IMR-90 (cell line): Measurements from ENCODE around the gene KIDINS220. TPM values are rescaled to one million over a fixed set of nuclear protein-coding genes. Genes with fewer than 3 reads are reported as not detected.

Experiments
- ATAC-seq: fragments of 200-7000 bp; cut with Tn5 transposase; 2 replicates; pipeline ENCODE4 v1.9.1; 2020; ENCODE audit warnings: low read depth, mild to moderate bottlenecking, moderate library complexity
- BruUV-seq: library from RNA; stranded (reverse); fragments of 400-500 nt; replicated peaks from 2 replicates; lab custom pipeline; 2021; lab: Mats Ljungman, UMichigan
- CTCF ChIA-PET: fragments of 300-600 bp; formaldehyde crosslinking; extraction: SDS; loops from one replicate; lab custom pipeline; 2021; ENCODE audit warnings: antibody characterized with exemption; lab: Yijun Ruan, JAX
- POLR2A ChIA-PET: fragments of 300-600 bp; sonication (Branson Sonifier 250); formaldehyde crosslinking; loops from one replicate; lab custom pipeline; 2022; ENCODE audit warnings: antibody characterized with exemption; ENCODE audit not compliant: unreplicated experiment; lab: Charles Lee
- DNase-seq: peaks from one replicate; pipeline ENCODE4 v3.0.0; 2013
- H2AFZ ChIP-seq: replicated peaks from 2 replicates; pipeline ENCODE3; 2013; ENCODE audit warnings: low read length, mild to moderate bottlenecking; ENCODE audit not compliant: poor library complexity
- H2AK5ac ChIP-seq: 2 replicates; pipeline ENCODE4 v1.6.1; 2013; ENCODE audit warnings: low read depth, low read length, inconsistent platforms
- H2AK9ac ChIP-seq: replicated peaks from 2 replicates; pipeline ENCODE3; 2013; ENCODE audit warnings: mild to moderate bottlenecking, low read depth, low read length, moderate library complexity; ENCODE audit not compliant: poor library complexity
- H2BK120ac ChIP-seq: 2 replicates; pipeline ENCODE4 v1.6.1; 2013; ENCODE audit warnings: low read depth, low read length, inconsistent platforms
- H2BK15ac ChIP-seq: 3 replicates; pipeline ENCODE4 v1.6.1; 2013; ENCODE audit warnings: low read depth, low read length, inconsistent platforms
- H2BK20ac ChIP-seq: 2 replicates; pipeline ENCODE4 v1.6.1; 2013; ENCODE audit warnings: low read depth, mild to moderate bottlenecking, inconsistent platforms, low read length, moderate library complexity
- H2BK5ac ChIP-seq: 2 replicates; pipeline ENCODE4 v1.6.1; 2013; ENCODE audit warnings: mild to moderate bottlenecking, low read depth, low read length, inconsistent platforms; ENCODE audit not compliant: poor library complexity, severe bottlenecking
- H3K14ac ChIP-seq: replicated peaks from 2 replicates; pipeline ENCODE4 v1.6.1; 2013; ENCODE audit warnings: low read depth, low read length, inconsistent platforms
- H3K18ac ChIP-seq: 2 replicates; pipeline ENCODE4 v1.6.1; 2013; ENCODE audit warnings: low read depth, low read length, control low read depth
- H3K23ac ChIP-seq: 2 replicates; pipeline ENCODE4 v1.6.1; 2013; ENCODE audit warnings: low read depth, low read length, inconsistent platforms
- H3K27ac ChIP-seq: 2 replicates; pipeline ENCODE4 v1.5.1; 2013; ENCODE audit warnings: mild to moderate bottlenecking, control low read depth, low read length; ENCODE audit not compliant: insufficient read depth
- H3K27me3 ChIP-seq: 2 replicates; pipeline ENCODE4 v1.6.1; 2013; ENCODE audit warnings: low read length; ENCODE audit not compliant: control insufficient read depth, insufficient read depth
- H3K36me3 ChIP-seq: 2 replicates; pipeline ENCODE4 v1.6.1; 2013; ENCODE audit warnings: low read length, mixed read lengths; ENCODE audit not compliant: control insufficient read depth, insufficient read depth
- H3K4ac ChIP-seq: 2 replicates; pipeline ENCODE4 v1.6.1; 2013; ENCODE audit warnings: low read depth, low read length, inconsistent platforms
- H3K4me1 ChIP-seq: 2 replicates; pipeline ENCODE4 v1.6.1; 2013; ENCODE audit warnings: low read length, mixed read lengths; ENCODE audit not compliant: control insufficient read depth, insufficient read depth
- H3K4me2 ChIP-seq: 2 replicates; pipeline ENCODE4 v1.6.1; 2013; ENCODE audit warnings: low read depth, mild to moderate bottlenecking, control low read depth, low read length, moderate library complexity
- H3K4me3 ChIP-seq: 2 replicates; pipeline ENCODE4 v1.5.1; 2013; ENCODE audit warnings: low read depth, mild to moderate bottlenecking, control low read depth, low read length, moderate library complexity; ENCODE audit not compliant: insufficient read depth
- H3K56ac ChIP-seq: 2 replicates; pipeline ENCODE4 v1.6.1; 2013; ENCODE audit warnings: low read length, inconsistent platforms; ENCODE audit not compliant: insufficient read depth; ENCODE audit errors: extremely low read depth
- H3K79me1 ChIP-seq, 2 experiments: 2 replicates each; pipeline ENCODE4 v1.6.1; 2013; ENCODE audit warnings: low read length in 2 of 2, inconsistent platforms in 1 of 2, low read depth in 1 of 2
- H3K9ac ChIP-seq: 2 replicates; pipeline ENCODE4 v1.6.1; 2013; ENCODE audit warnings: low read depth, low read length, control low read depth
- H3K9me1 ChIP-seq: 2 replicates; pipeline ENCODE4 v1.6.1; 2013; ENCODE audit warnings: low read length, inconsistent platforms; ENCODE audit not compliant: insufficient read depth
- H3K9me3 ChIP-seq: 2 replicates; pipeline ENCODE4 v1.6.1; 2013; ENCODE audit warnings: low read length; ENCODE audit not compliant: control insufficient read depth, insufficient read depth
- H4K20me1 ChIP-seq: 2 replicates; pipeline ENCODE4 v1.6.1; 2013; ENCODE audit warnings: low read length, inconsistent platforms; ENCODE audit not compliant: insufficient read depth
- H4K5ac ChIP-seq: 2 replicates; pipeline ENCODE4 v1.6.1; 2013; ENCODE audit warnings: mild to moderate bottlenecking, low read depth, low read length, control low read depth
- H4K8ac ChIP-seq, 2 experiments: 2 replicates each; pipeline ENCODE4 v1.6.1; 2013; ENCODE audit warnings: low read depth in 2 of 2, low read length in 2 of 2, control low read depth in 1 of 2, inconsistent platforms in 1 of 2
- H4K91ac ChIP-seq: 2 replicates; pipeline ENCODE4 v1.6.1; 2013; ENCODE audit warnings: low read depth, low read length, inconsistent platforms; ENCODE audit not compliant: insufficient read depth
- CEBPB ChIP-seq: IDR thresholded peaks from 2 replicates; pipeline ENCODE4 v1.6.1; 2012; ENCODE audit warnings: low read depth, low read length, improper control_type of control experiment
- CHD1 ChIP-seq: IDR thresholded peaks from 2 replicates; pipeline ENCODE4 v1.6.1; 2012; ENCODE audit warnings: low read depth, low read length, improper control_type of control experiment
- FOS ChIP-seq: fragments of 150-350 bp; IDR thresholded peaks from 2 replicates; pipeline ENCODE4 v1.6.1; 2016; ENCODE audit warnings: low read depth, low read length
- MAFK ChIP-seq: IDR thresholded peaks from 2 replicates; pipeline ENCODE4 v1.6.1; 2012; ENCODE audit warnings: low read depth, low read length, improper control_type of control experiment
- MXI1 ChIP-seq: IDR thresholded peaks from 2 replicates; pipeline ENCODE4 v1.6.1; 2012; ENCODE audit warnings: low read depth, mild to moderate bottlenecking, low read length, moderate library complexity, borderline replicate concordance
- NFE2L2 ChIP-seq: fragments of 150-350 bp; IDR thresholded peaks from 2 replicates; pipeline ENCODE4 v1.6.1; 2016; ENCODE audit warnings: low read depth, mild to moderate bottlenecking, low read length
- POLR2A ChIP-seq: IDR thresholded peaks from 2 replicates; pipeline ENCODE4 v1.6.1; 2012; ENCODE audit warnings: mild to moderate bottlenecking, low read depth, low read length
- RAD21 ChIP-seq: IDR thresholded peaks from 2 replicates; pipeline ENCODE4 v1.6.1; 2012; ENCODE audit warnings: low read length, improper control_type of control experiment
- RFX5 ChIP-seq: IDR thresholded peaks from 2 replicates; pipeline ENCODE4 v1.8.0; 2012; ENCODE audit warnings: low read depth, mild to moderate bottlenecking, low read length, moderate library complexity
- WGBS, 2 experiments: methylation state at CpG; one replicate each; pipeline versions ENCODE4 v1.1.5 to v1.1.7; 2013; ENCODE audit warnings: missing lambda C conversion rate in 2 of 2; ENCODE audit not compliant: insufficient read length in 1 of 2; ENCODE audit errors: extremely low coverage in 2 of 2; 5-methylcytosine and 5-hydroxymethylcytosine counted together
- dilution Hi-C: fragments of 300-500 bp; cut with HindIII; formaldehyde crosslinking; loops from one replicate; pipeline ENCODE4 v1.14.3; 2018; ENCODE audit warnings: low sequenced_read_pairs; ENCODE audit not compliant: unreplicated experiment
- in situ Hi-C: fragments of 300-500 bp; cut with MboI; formaldehyde crosslinking; loops from 3 replicates; pipeline ENCODE4 v1.14.3; 2019; ENCODE audit warnings: low sequenced_read_pairs, inconsistent platforms, mixed read lengths
- intact Hi-C: fragments of 100-400 bp; cut with micrococcal nuclease; formaldehyde crosslinking; loops from 2 replicates; pipeline ENCODE4 v1.10.0; 2022
- polyA plus RNA-seq, 3 experiments: library from polyadenylated mRNA; depleted of rRNA; stranded (reverse); fragments of >200 nt; gene quantifications; 2 replicates each; pipeline ENCODE4 v1.2.3, GENCODE V29; 2012; ENCODE audit warnings: low replicate concordance in 1 of 3
- total RNA-seq: library from RNA; depleted of rRNA; stranded (reverse); fragments of >200 nt; gene quantifications from 2 replicates; pipeline ENCODE4 v1.2.3, GENCODE V29; 2012
- TF ChIP-seq, protein P1 (sequence below): fragments of 150-350 bp; IDR thresholded peaks from 2 replicates; pipeline ENCODE4 v1.6.1; 2016; ENCODE audit warnings: low read depth, mild to moderate bottlenecking, low read length, moderate library complexity, borderline replicate concordance
- TF ChIP-seq, protein P2 (sequence below): fragments of 150-350 bp; IDR thresholded peaks from 2 replicates; pipeline ENCODE4 v1.6.1; 2017; ENCODE audit warnings: mild to moderate bottlenecking, antibody characterized with exemption, low read length, low read depth
- TF ChIP-seq, protein P3 (sequence below): conservative IDR thresholded peaks from 2 replicates; pipeline ENCODE4 v1.5.1; 2012; ENCODE audit warnings: mild to moderate bottlenecking, low read depth, low read length, improper control_type of control experiment

Gene KIDINS220
- total and polyA plus RNA-seq, 2 of the 4 experiments (the other 2 are of a cell fraction) = 23.1 to 63.4 TPM

GRCh38 chr2:8819948-8820347 is 17.5 kb downstream of the KIDINS220 start:
- Histone ChIP-seq H3K4me1 (peaks cover 4% of the 10 kb centered on the region), H3K36me3 (peaks cover 9% of the 10 kb centered on the region), H2BK15ac (no peak overlapping the region), H3K27me3 (no peaks in the 10 kb centered on the region), H2BK20ac (no peak overlapping the region), H2AK9ac (no peak overlapping the region), H4K8ac (no peak overlapping the region), H3K4me3 (no peak overlapping the region), H3K18ac (no peak overlapping the region), H3K14ac (no peak overlapping the region), H3K4me2 (no peak overlapping the region), H4K91ac (no peak overlapping the region), H3K56ac (no peak overlapping the region), H4K5ac (no peak overlapping the region), H2BK5ac (no peak overlapping the region), H3K79me1 (peaks cover 3 to 22% of the 10 kb centered on the region in 2 experiments; a peak in 3 of 4 replicates), H3K27ac (no peak overlapping the region), H2BK120ac (no peak overlapping the region), H2AK5ac (no peak overlapping the region), H4K20me1 (peaks cover 6% of the 10 kb centered on the region; the same call in 1 of the 2 replicates), H2AFZ (no peak overlapping the region), H3K9ac (no peak overlapping the region), H3K23ac (no peak overlapping the region), H3K4ac (no peak overlapping the region), H3K9me3 (no peaks in the 10 kb centered on the region), H3K9me1 (0 out of 2 replicates have a peak, but pooled peaks cover 3% of the 10 kb centered on the region)
- intact Hi-C loops = no loop called here
- in situ Hi-C loops = no loop called here
- dilution Hi-C loops = no loop called here
- no TSS peak for BruUV-seq
- no peak for ATAC-seq
- ChIA-PET CTCF (no interaction called here), POLR2A (no interaction called here)
- no peak for DNase-seq
- WGBS, 2 experiments = 82% methylated on average over 5 of the region's 8 CpGs; no CpG with 5 or more reads in 1 of the 2 experiments
- TF ChIP-seq POLR2A (no peak), CHD1 (no peak), MXI1 (no peak), CEBPB (no peak), NFE2L2 (no peak), RFX5 (no peak), RAD21 (no peak), MAFK (no peak), FOS (no peak)
- TF ChIP-seq, protein P1, sequence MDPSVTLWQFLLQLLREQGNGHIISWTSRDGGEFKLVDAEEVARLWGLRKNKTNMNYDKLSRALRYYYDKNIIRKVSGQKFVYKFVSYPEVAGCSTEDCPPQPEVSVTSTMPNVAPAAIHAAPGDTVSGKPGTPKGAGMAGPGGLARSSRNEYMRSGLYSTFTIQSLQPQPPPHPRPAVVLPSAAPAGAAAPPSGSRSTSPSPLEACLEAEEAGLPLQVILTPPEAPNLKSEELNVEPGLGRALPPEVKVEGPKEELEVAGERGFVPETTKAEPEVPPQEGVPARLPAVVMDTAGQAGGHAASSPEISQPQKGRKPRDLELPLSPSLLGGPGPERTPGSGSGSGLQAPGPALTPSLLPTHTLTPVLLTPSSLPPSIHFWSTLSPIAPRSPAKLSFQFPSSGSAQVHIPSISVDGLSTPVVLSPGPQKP = no peak
- TF ChIP-seq, protein P2, sequence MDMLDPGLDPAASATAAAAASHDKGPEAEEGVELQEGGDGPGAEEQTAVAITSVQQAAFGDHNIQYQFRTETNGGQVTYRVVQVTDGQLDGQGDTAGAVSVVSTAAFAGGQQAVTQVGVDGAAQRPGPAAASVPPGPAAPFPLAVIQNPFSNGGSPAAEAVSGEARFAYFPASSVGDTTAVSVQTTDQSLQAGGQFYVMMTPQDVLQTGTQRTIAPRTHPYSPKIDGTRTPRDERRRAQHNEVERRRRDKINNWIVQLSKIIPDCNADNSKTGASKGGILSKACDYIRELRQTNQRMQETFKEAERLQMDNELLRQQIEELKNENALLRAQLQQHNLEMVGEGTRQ = no peak
- TF ChIP-seq, protein P3, sequence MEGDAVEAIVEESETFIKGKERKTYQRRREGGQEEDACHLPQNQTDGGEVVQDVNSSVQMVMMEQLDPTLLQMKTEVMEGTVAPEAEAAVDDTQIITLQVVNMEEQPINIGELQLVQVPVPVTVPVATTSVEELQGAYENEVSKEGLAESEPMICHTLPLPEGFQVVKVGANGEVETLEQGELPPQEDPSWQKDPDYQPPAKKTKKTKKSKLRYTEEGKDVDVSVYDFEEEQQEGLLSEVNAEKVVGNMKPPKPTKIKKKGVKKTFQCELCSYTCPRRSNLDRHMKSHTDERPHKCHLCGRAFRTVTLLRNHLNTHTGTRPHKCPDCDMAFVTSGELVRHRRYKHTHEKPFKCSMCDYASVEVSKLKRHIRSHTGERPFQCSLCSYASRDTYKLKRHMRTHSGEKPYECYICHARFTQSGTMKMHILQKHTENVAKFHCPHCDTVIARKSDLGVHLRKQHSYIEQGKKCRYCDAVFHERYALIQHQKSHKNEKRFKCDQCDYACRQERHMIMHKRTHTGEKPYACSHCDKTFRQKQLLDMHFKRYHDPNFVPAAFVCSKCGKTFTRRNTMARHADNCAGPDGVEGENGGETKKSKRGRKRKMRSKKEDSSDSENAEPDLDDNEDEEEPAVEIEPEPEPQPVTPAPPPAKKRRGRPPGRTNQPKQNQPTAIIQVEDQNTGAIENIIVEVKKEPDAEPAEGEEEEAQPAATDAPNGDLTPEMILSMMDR = no peak
